Tibial nerve (tissue), 3 donors: ENCODE data around the gene CCDC3.

ENCODE experiments used
- POLR2A ChIP-seq, 2 donors: fragments of 450-650 bp; IDR thresholded peaks; one replicate each; pipeline ENCODE4 v1.6.1; 2017; ENCODE audit warnings: antibody characterized with exemption in 2 of 2, mild to moderate bottlenecking in 2 of 2, moderate library complexity in 2 of 2
- TF ChIP-seq, protein P1 (sequence below), 5 experiments: fragments of 200-600 bp in 3 of 5; fragments of 450-650 bp in 2 of 5; sonication (generic) in 3 of 5; IDR thresholded peaks; one replicate each; pipeline ENCODE4 v1.5.1; 2016 to 2019; ENCODE audit warnings: antibody characterized with exemption in 5 of 5, mild to moderate bottlenecking in 3 of 5, moderate library complexity in 2 of 5

DNA sequence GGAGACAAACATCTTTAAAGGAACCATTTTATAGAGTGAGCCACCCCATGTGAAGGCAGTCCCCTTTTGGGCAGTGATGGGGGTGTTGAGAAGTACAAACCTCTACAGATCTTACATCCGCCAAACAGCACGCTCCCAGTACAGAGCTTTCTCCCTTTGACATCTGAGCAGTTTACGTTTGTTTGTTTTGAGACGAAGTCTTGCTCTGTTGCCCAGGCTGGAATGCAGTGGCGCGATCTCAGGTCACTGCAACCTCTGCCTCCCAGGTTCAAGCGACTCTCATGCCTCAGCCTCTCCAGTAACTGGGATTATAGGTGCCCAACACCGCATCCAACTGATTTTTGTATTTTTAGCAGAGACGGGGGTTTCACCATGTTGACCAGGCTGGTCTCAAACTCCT lies 128.9 kb downstream of the CCDC3 start:
- TF ChIP-seq, protein P1, sequence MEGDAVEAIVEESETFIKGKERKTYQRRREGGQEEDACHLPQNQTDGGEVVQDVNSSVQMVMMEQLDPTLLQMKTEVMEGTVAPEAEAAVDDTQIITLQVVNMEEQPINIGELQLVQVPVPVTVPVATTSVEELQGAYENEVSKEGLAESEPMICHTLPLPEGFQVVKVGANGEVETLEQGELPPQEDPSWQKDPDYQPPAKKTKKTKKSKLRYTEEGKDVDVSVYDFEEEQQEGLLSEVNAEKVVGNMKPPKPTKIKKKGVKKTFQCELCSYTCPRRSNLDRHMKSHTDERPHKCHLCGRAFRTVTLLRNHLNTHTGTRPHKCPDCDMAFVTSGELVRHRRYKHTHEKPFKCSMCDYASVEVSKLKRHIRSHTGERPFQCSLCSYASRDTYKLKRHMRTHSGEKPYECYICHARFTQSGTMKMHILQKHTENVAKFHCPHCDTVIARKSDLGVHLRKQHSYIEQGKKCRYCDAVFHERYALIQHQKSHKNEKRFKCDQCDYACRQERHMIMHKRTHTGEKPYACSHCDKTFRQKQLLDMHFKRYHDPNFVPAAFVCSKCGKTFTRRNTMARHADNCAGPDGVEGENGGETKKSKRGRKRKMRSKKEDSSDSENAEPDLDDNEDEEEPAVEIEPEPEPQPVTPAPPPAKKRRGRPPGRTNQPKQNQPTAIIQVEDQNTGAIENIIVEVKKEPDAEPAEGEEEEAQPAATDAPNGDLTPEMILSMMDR (IDR thresholded peaks at IDR 0.05), result no peak
- TF ChIP-seq POLR2A (IDR thresholded peaks at IDR 0.05), result no peak
